Smooth muscle cell (in vitro differentiated cells): ENCODE data around the gene IL17RD. TPM values are rescaled to one million over a fixed set of nuclear protein-coding genes. Genes with fewer than 3 reads are reported as not detected.

Experiments used
- DNase-seq: peaks from one replicate; lab custom pipeline; 2025; ENCODE audit not compliant: unreplicated experiment; lab: John Stamatoyannopoulos, UW
- H2AFZ ChIP-seq: fragments of 200-600 bp; sonication (generic); 2 replicates; pipeline ENCODE4 v1.6.0; 2016; ENCODE audit warnings: antibody characterized with exemption, low read depth, mild to moderate bottlenecking
- H3F3A ChIP-seq: fragments of 200-600 bp; sonication (generic); 2 replicates; pipeline ENCODE4 v1.6.0; 2017; ENCODE audit warnings: antibody characterized with exemption, low read depth
- H3K27ac ChIP-seq: fragments of 200-600 bp; sonication (generic); 2 replicates; pipeline ENCODE4 v1.5.1; 2016; ENCODE audit warnings: low read depth, mild to moderate bottlenecking
- H3K27me3 ChIP-seq: fragments of 200-600 bp; sonication (generic); 2 replicates; pipeline ENCODE4 v1.6.1; 2016; ENCODE audit warnings: low read depth, mild to moderate bottlenecking
- H3K36me3 ChIP-seq: fragments of 200-600 bp; sonication (generic); 2 replicates; pipeline ENCODE4 v1.5.1; 2016; ENCODE audit warnings: low read depth
- H3K4me1 ChIP-seq: fragments of 200-600 bp; sonication (generic); 2 replicates; pipeline ENCODE4 v1.5.1; 2016; ENCODE audit warnings: low read depth
- H3K4me2 ChIP-seq: fragments of 200-600 bp; sonication (generic); 2 replicates; pipeline ENCODE4 v1.6.0; 2016; ENCODE audit warnings: mild to moderate bottlenecking
- H3K4me3 ChIP-seq: fragments of 200-600 bp; sonication (generic); 2 replicates; pipeline ENCODE4 v1.5.1; 2016; ENCODE audit warnings: mild to moderate bottlenecking
- H3K79me2 ChIP-seq: fragments of 200-600 bp; sonication (generic); 2 replicates; pipeline ENCODE4 v1.6.0; 2016; ENCODE audit warnings: low read depth, mild to moderate bottlenecking
- H3K9ac ChIP-seq: fragments of 200-600 bp; sonication (generic); 2 replicates; pipeline ENCODE4 v1.6.0; 2016; ENCODE audit warnings: low read depth
- H3K9me3 ChIP-seq: fragments of 200-600 bp; sonication (generic); replicated peaks from 2 replicates; pipeline ENCODE4 v1.5.1; 2016; ENCODE audit warnings: low read depth
- H4K20me1 ChIP-seq: fragments of 200-600 bp; sonication (generic); 2 replicates; pipeline ENCODE4 v1.6.0; 2016; ENCODE audit warnings: low read depth
- CTCF ChIP-seq: fragments of 200-600 bp; sonication (generic); IDR thresholded peaks from 2 replicates; pipeline ENCODE4 v1.5.1; 2017; ENCODE audit warnings: borderline replicate concordance, mild to moderate bottlenecking, antibody characterized with exemption; ENCODE audit not compliant: insufficient read depth, poor library complexity, severe bottlenecking
- WGBS: methylation state at CpG from one replicate; pipeline ENCODE4 v1.1.7; 2016; ENCODE audit warnings: low lambda C conversion rate; 5-methylcytosine and 5-hydroxymethylcytosine counted together
- polyA plus RNA-seq: library from polyadenylated mRNA; unstranded; fragments of >200 nt; fragmentation: Nextera tagmentation; extraction: Ambion mirVana; gene quantifications from 2 replicates; pipeline ENCODE4 v1.2.1, GENCODE V29; 2016
- total RNA-seq: library from RNA; depleted of rRNA; stranded (reverse); fragments of >200 nt; gene quantifications from 2 replicates; pipeline ENCODE4 v1.2.3, GENCODE V29; 2014

IL17RD gene
- total and polyA plus RNA-seq, 2 experiments from 2014 or later = 0.59 to 1.9 TPM

- no peak for DNase-seq
- H3K27ac ChIP-seq = no peak overlapping the region
Observed at GRCh38 chr3:57130571-57131209, 34.5 kb downstream of the IL17RD start.

GRCh38 chr3:57128826-57129667 is 36.1 kb downstream of the IL17RD start:
- Histone ChIP-seq H2AFZ (peak overlapping the region; percentile 12), H3K9ac (no peak overlapping the region), H3K4me3 (no peak overlapping the region), H4K20me1 (no peaks in the 10 kb centered on the region), H3K27ac (no peak overlapping the region), H3K36me3 (no peaks in the 10 kb centered on the region), H3K4me2 (peak overlapping the region; percentile 56), H3K27me3 (no peaks in the 10 kb centered on the region), H3K79me2 (no peaks in the 10 kb centered on the region), H3F3A (peaks cover 4% of the 10 kb centered on the region), H3K9me3 (no peaks in the 10 kb centered on the region), H3K4me1 (peaks cover 64% of the 10 kb centered on the region)
- DNase-seq = no peak
- WGBS = 57% methylated on average over 14 of the region's 14 CpGs
- TF ChIP-seq CTCF = no peak

More at GRCh38 chr3:57130571-57131209, 34.5 kb downstream of the IL17RD start:
- Histone ChIP-seq H3K9ac (no peak overlapping the region), H3K36me3 (no peaks in the 10 kb centered on the region), H3K4me2 (peak overlapping the region; percentile 46), H4K20me1 (no peaks in the 10 kb centered on the region), H3K79me2 (no peaks in the 10 kb centered on the region), H2AFZ (peak overlapping the region; percentile 81), H3K27me3 (no peaks in the 10 kb centered on the region), H3K9me3 (no peaks in the 10 kb centered on the region), H3K4me1 (peaks cover 63% of the 10 kb centered on the region), H3K4me3 (no peak overlapping the region), H3F3A (peaks cover 4% of the 10 kb centered on the region)
- no peak for TF ChIP-seq CTCF
- 14% methylated on average over 14 of the region's 14 CpGs for WGBS

DNA sequence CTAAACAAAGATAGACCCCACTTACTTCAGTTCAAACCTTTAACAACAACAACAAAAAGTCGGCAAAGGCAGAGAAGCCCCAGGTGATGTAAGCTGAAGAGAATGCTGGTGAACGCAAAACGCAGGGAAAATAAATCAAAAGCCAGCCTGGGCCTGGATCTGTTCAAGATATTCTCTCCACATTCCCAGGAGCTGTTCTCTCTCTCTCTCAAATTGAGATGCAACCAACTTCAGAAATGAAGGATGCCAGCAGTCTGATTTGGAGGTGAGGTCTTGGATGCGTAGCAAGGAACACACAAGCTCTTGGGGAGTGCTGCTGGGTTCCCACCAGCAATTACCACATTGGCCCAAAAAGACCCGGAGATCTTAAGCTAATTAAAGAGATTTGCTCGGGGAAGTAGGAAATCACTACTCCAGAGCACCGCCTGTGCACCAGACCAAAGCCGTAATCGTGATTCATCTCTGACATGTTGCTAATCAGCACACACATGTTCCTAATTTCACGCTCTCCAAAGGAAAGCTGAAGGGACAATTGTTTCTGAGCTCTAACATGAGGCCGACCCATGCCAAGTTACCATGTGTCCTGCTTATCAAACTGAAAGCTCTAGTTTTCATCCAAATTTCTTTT is 37.1 kb downstream of the IL17RD start:
- Histone ChIP-seq H3K27ac (peak overlapping the region; percentile 33), H3F3A (peaks cover 4% of the 10 kb centered on the region), H3K36me3 (no peaks in the 10 kb centered on the region), H3K9ac (no peak overlapping the region), H3K4me3 (no peak overlapping the region), H2AFZ (peak overlapping the region; percentile 55), H3K79me2 (no peaks in the 10 kb centered on the region), H4K20me1 (no peaks in the 10 kb centered on the region), H3K27me3 (no peaks in the 10 kb centered on the region), H3K4me1 (peaks cover 64% of the 10 kb centered on the region), H3K4me2 (peak overlapping the region; percentile 56), H3K9me3 (no peaks in the 10 kb centered on the region)
- TF ChIP-seq CTCF = no peak
- DNase-seq = no peak
- 28% methylated on average over 11 of the region's 11 CpGs for WGBS
